Measurements from ENCODE around the gene NOL11. TPM values are rescaled to one million over a fixed set of nuclear protein-coding genes. Genes with fewer than 3 reads are reported as not detected.

Gene NOL11
- total and polyA plus RNA-seq, 2 donors (not counting 3 experiments of a cell fraction or from before 2014, with no cell fraction given) = 17.7 to 52.6 TPM

DNA sequence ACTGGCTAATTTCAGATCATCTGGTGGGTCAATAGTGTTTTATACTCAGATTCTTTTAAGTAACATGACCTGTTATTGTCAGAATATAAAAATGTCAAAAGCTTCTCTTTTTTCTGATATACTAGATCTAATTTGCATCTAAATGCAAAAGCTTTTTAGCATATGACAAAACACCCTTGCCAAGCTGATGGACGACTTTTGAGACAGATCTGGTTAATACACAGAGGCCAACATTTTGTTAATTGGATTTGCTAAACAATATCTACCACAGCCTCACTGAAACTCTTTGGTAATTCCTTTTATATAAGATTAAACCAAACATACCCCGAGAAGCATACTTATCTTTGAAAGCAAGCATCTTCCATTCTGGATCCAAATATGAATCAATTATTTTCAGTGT, 10.3 kb upstream of the NOL11 start:
- DNase-seq (ENCODE audit: low read depth, low spot score) (no peak), FAIRE-seq (no peak)
- no peaks in the 10 kb centered on the region for H3K9me1 ChIP-seq (replicated peaks; ENCODE audit: control insufficient read depth, extremely low read depth, insufficient read depth, low read length)
- H3K4me2 ChIP-seq (ENCODE audit: insufficient read depth, low read length) = no peak overlapping the region
- H3K27ac ChIP-seq (ENCODE audit: insufficient read depth, low read depth, low read length) = no peak overlapping the region
- no peaks in the 10 kb centered on the region for H3K9me3 ChIP-seq (replicated peaks; ENCODE audit: control insufficient read depth, insufficient read depth, low read length)
- H2AFZ ChIP-seq (ENCODE audit: low read depth, low read length) = no peak overlapping the region
- ChIA-PET POLR2A (no interaction called here), CTCF (interaction anchor here (1.5 to 1.8 kb wide), 2 partner anchors 10 to 332 kb away, joined by 3 to 4 read pairs; partner anchors contain the start of gene NOL11)
- BruUV-seq (replicated peaks) = no TSS peak
- H3K79me2 ChIP-seq (ENCODE audit: control insufficient read depth, insufficient read depth, low read length) = no peaks in the 10 kb centered on the region
- H3K4me3 ChIP-seq (replicated peaks in 1 of 3; ENCODE audit: insufficient read depth in 1 of 3, low read depth in 1 of 3, low read length in 3 of 3) = no peak overlapping the region
- no peak overlapping the region for H3K9ac ChIP-seq (replicated peaks; ENCODE audit: extremely low read depth, insufficient read depth, low read length)
- TF ChIP-seq JUN (IDR thresholded peaks at IDR 0.05; ENCODE audit: borderline replicate concordance, insufficient read depth, insufficient read length, low read depth) = no peak
- TF ChIP-seq GATA2 (IDR thresholded peaks at IDR 0.05; ENCODE audit: insufficient read depth, insufficient read length, low read depth, low read length) = no peak
- no peak for TF ChIP-seq MYC (IDR thresholded peaks at IDR 0.05; ENCODE audit: low read depth, low read length)
- TF ChIP-seq POLR2AphosphoS5 (IDR thresholded peaks at IDR 0.05; ENCODE audit: insufficient read depth, low read depth, low read length) = no peak
- TF ChIP-seq, protein P1, sequence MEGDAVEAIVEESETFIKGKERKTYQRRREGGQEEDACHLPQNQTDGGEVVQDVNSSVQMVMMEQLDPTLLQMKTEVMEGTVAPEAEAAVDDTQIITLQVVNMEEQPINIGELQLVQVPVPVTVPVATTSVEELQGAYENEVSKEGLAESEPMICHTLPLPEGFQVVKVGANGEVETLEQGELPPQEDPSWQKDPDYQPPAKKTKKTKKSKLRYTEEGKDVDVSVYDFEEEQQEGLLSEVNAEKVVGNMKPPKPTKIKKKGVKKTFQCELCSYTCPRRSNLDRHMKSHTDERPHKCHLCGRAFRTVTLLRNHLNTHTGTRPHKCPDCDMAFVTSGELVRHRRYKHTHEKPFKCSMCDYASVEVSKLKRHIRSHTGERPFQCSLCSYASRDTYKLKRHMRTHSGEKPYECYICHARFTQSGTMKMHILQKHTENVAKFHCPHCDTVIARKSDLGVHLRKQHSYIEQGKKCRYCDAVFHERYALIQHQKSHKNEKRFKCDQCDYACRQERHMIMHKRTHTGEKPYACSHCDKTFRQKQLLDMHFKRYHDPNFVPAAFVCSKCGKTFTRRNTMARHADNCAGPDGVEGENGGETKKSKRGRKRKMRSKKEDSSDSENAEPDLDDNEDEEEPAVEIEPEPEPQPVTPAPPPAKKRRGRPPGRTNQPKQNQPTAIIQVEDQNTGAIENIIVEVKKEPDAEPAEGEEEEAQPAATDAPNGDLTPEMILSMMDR (IDR thresholded peaks at IDR 0.05; ENCODE audit: extremely low read depth in 1 of 2, insufficient read depth in 1 of 2, low read depth in 1 of 2, low read length in 2 of 2) = no peak
- no peak for TF ChIP-seq EZH2 (IDR thresholded peaks at IDR 0.05; ENCODE audit: borderline replicate concordance, low read depth, low read length, severe bottlenecking)
- TF ChIP-seq FOS (IDR thresholded peaks at IDR 0.05; ENCODE audit: borderline replicate concordance, insufficient read depth, low read length) = no peak
- TF ChIP-seq, protein P2, sequence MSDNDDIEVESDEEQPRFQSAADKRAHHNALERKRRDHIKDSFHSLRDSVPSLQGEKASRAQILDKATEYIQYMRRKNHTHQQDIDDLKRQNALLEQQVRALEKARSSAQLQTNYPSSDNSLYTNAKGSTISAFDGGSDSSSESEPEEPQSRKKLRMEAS (IDR thresholded peaks at IDR 0.05; ENCODE audit: insufficient read depth, insufficient read length) = no peak
- TF ChIP-seq POLR2A (IDR thresholded peaks at IDR 0.05; ENCODE audit: low read depth, low read length) = no peak
- H3K36me3 ChIP-seq (ENCODE audit: control insufficient read depth in 2 of 2, extremely low read depth in 1 of 2, insufficient read depth in 2 of 2, low read length in 2 of 2) = no peaks in the 10 kb centered on the region
- intact Hi-C loops (cut with micrococcal nuclease) = no loop called here
- no peaks in the 10 kb centered on the region for H3K4me1 ChIP-seq (ENCODE audit: control insufficient read depth, extremely low read depth, insufficient read depth, low read length)
- no peaks in the 10 kb centered on the region for H4K20me1 ChIP-seq (replicated peaks; ENCODE audit: control insufficient read depth, extremely low read depth, insufficient read depth, low read length)
- H3K27me3 ChIP-seq (ENCODE audit: control insufficient read depth in 2 of 2, insufficient read depth in 2 of 2, low read length in 2 of 2) = peaks cover 0 to 2% of the 10 kb centered on the region in 2 experiments
- dilution Hi-C loops (cut with MboI; ENCODE audit: extremely low pct_ligation_motif_present, low sequenced_read_pairs) = no loop called here
